Upper lobe of left lung (tissue), 4 donors: Measurements from ENCODE around the gene GSTO2.

ENCODE experiments used
- CTCF ChIP-seq, 6 experiments: fragments of 450-650 bp in 4 of 6; fragments of 200-600 bp in 2 of 6; sonication (generic) in 2 of 6; IDR thresholded peaks; one replicate each; pipeline ENCODE4 v1.5.1; 2016 to 2019; ENCODE audit warnings: antibody characterized with exemption in 6 of 6
- EP300 ChIP-seq, 4 donors: sonication (generic); formaldehyde crosslinking; IDR thresholded peaks; one replicate each; pipeline ENCODE4 v1.5.1; 2017; ENCODE audit warnings: antibody characterized with exemption in 4 of 4, control low read depth in 2 of 4
- POLR2A ChIP-seq, 4 donors: fragments of 450-650 bp; IDR thresholded peaks; one replicate each; pipeline ENCODE4 v1.5.1; 2016 to 2017; ENCODE audit warnings: antibody characterized with exemption in 4 of 4, mild to moderate bottlenecking in 2 of 4
- POLR2AphosphoS5 ChIP-seq, 2 donors: sonication (generic); formaldehyde crosslinking; IDR thresholded peaks; one replicate each; pipeline ENCODE4 v1.5.1; 2017; ENCODE audit warnings: antibody characterized with exemption in 2 of 2

- TF ChIP-seq CTCF (IDR thresholded peaks at IDR 0.05) (no peak), POLR2A (IDR thresholded peaks at IDR 0.05) (peak in 1 of 4 donors; percentile 33), POLR2AphosphoS5 (IDR thresholded peaks at IDR 0.05) (no peak), EP300 (IDR thresholded peaks at IDR 0.05) (no peak)
Observed at GRCh38 chr10:104268405-104268712, 625 bp upstream of the GSTO2 start.
